H1 (cell line): ENCODE data around the gene NOS2. TPM values are rescaled to one million over a fixed set of nuclear protein-coding genes. Genes with fewer than 3 reads are reported as not detected.

Experiments
- CTCF ChIA-PET: fragments of 300-600 bp; sonication (Branson Sonifier 250); formaldehyde crosslinking; loops from one replicate; lab custom pipeline; 2021; ENCODE audit not compliant: partially characterized antibody; lab: Charles Lee
- POLR2A ChIA-PET: fragments of 300-600 bp; sonication (Branson Sonifier 250); formaldehyde crosslinking; loops from one replicate; lab custom pipeline; 2021; ENCODE audit warnings: inconsistent platforms; ENCODE audit not compliant: partially characterized antibody; lab: Charles Lee
- DNase-seq, 2 experiments: peaks; one replicate each; pipeline versions ENCODE4 v3.0.0 to v3.0.0-alpha.2; 2010 to 2022; ENCODE audit warnings: low spot score in 2 of 2, low read depth in 1 of 2, mixed read lengths in 1 of 2
- FAIRE-seq: peaks from 2 replicates; lab custom pipeline; 2011; peaks lifted over from hg19 to GRCh38; lab: Jason Lieb, UNC
- H2AFZ ChIP-seq: 2 replicates; pipeline ENCODE4 v1.8.1; 2012; ENCODE audit warnings: low read length, inconsistent platforms
- H2AK5ac ChIP-seq: 2 replicates; pipeline ENCODE4 v1.6.1; 2013; ENCODE audit warnings: low read depth, low read length
- H2BK120ac ChIP-seq: replicated peaks from 2 replicates; pipeline ENCODE3; 2013; ENCODE audit warnings: low read depth, low read length, inconsistent platforms
- H2BK12ac ChIP-seq: 2 replicates; pipeline ENCODE4 v1.6.1; 2013; ENCODE audit warnings: low read depth, low read length
- H2BK15ac ChIP-seq: 2 replicates; pipeline ENCODE4 v1.6.1; 2013; ENCODE audit warnings: low read length
- H2BK20ac ChIP-seq: 2 replicates; pipeline ENCODE4 v1.6.1; 2013; ENCODE audit warnings: low read length
- H2BK5ac ChIP-seq: 2 replicates; pipeline ENCODE4 v1.6.1; 2013; ENCODE audit warnings: low read depth, low read length
- H3K14ac ChIP-seq: 2 replicates; pipeline ENCODE4 v1.6.1; 2013; ENCODE audit warnings: inconsistent platforms; ENCODE audit not compliant: insufficient read length
- H3K18ac ChIP-seq: 2 replicates; pipeline ENCODE4 v1.6.1; 2013; ENCODE audit warnings: low read length; ENCODE audit errors: extremely low read depth
- H3K23ac ChIP-seq: 2 replicates; pipeline ENCODE4 v1.6.1; 2013; ENCODE audit warnings: inconsistent platforms; ENCODE audit not compliant: insufficient read length
- H3K23me2 ChIP-seq: 2 replicates; pipeline ENCODE4 v1.6.1; 2013; ENCODE audit warnings: low read depth, low read length
- H3K27ac ChIP-seq: 2 replicates; pipeline ENCODE4 v1.6.1; 2011; ENCODE audit warnings: low read depth, low read length, inconsistent platforms
- H3K27me3 ChIP-seq, 4 experiments: replicated peaks in 1 of 4; 1 replicate in 1 of 4; 2 replicates in 3 of 4; pipeline versions ENCODE4 v1.6.1 to v1.8.1; 2011 to 2013; ENCODE audit warnings: low read length in 3 of 4, mild to moderate bottlenecking in 3 of 4, inconsistent platforms in 2 of 4, mixed read lengths in 2 of 4, moderate library complexity in 1 of 4; ENCODE audit not compliant: control insufficient read depth in 3 of 4, insufficient read depth in 3 of 4; ENCODE audit errors: extremely low read depth in 1 of 4
- H3K36me3 ChIP-seq, 4 experiments: 2 replicates each; pipeline versions ENCODE4 v1.6.1 to v1.8.1; 2011 to 2013; ENCODE audit warnings: mild to moderate bottlenecking in 4 of 4, low read length in 3 of 4, moderate library complexity in 2 of 4, control low read depth in 1 of 4, inconsistent platforms in 1 of 4; ENCODE audit not compliant: insufficient read depth in 4 of 4, control insufficient read depth in 2 of 4
- H3K4ac ChIP-seq: replicated peaks from 2 replicates; pipeline ENCODE3; 2013; ENCODE audit warnings: low read length, low read depth, mixed read lengths, inconsistent platforms; ENCODE audit not compliant: insufficient read length
- H3K4me1 ChIP-seq, 4 experiments: replicated peaks in 1 of 4; 1 replicate in 1 of 4; 2 replicates in 3 of 4; pipeline versions ENCODE4 v1.6.1 to v1.8.1; 2011 to 2013; ENCODE audit warnings: low read length in 3 of 4, inconsistent platforms in 2 of 4, mixed read lengths in 1 of 4; ENCODE audit not compliant: insufficient read depth in 4 of 4, control insufficient read depth in 3 of 4
- H3K4me2 ChIP-seq, 2 experiments: 2 replicates each; pipeline versions ENCODE4 v1.6.1 to v1.8.1; 2011 to 2013; ENCODE audit warnings: low read depth in 2 of 2, low read length in 2 of 2, control low read depth in 1 of 2, inconsistent platforms in 1 of 2, mild to moderate bottlenecking in 1 of 2; ENCODE audit not compliant: insufficient read depth in 1 of 2
- H3K4me3 ChIP-seq, 4 experiments: fragments of 200-600, 300-600 bp in 1 of 4; sonication (generic), shearing (Covaris generic), sonication (Bioruptor Twin) in 1 of 4; 2 replicates each; pipeline versions ENCODE4 v1.5.1 to v1.8.1; 2011 to 2016; ENCODE audit warnings: low read length in 4 of 4, low read depth in 3 of 4, control low read depth in 2 of 4, inconsistent platforms in 2 of 4, mild to moderate bottlenecking in 2 of 4, mixed read lengths in 1 of 4, moderate library complexity in 1 of 4; ENCODE audit not compliant: insufficient read depth in 2 of 4; ENCODE audit errors: extremely low read depth in 1 of 4
- H3K56ac ChIP-seq: replicated peaks from 2 replicates; pipeline ENCODE3; 2013; ENCODE audit warnings: low read depth, mild to moderate bottlenecking, mixed read lengths, low read length, inconsistent platforms; ENCODE audit not compliant: insufficient read length
- H3K79me1 ChIP-seq: 2 replicates; pipeline ENCODE4 v1.6.1; 2013; ENCODE audit warnings: low read depth, low read length, control low read depth
- H3K79me2 ChIP-seq, 2 experiments: 2 replicates each; pipeline versions ENCODE4 v1.6.1 to v1.8.1; 2012 to 2013; ENCODE audit warnings: low read length in 2 of 2, mild to moderate bottlenecking in 2 of 2, inconsistent platforms in 1 of 2; ENCODE audit not compliant: insufficient read depth in 2 of 2, control insufficient read depth in 1 of 2
- H3K9ac ChIP-seq, 4 experiments: replicated peaks in 1 of 4; 1 replicate in 1 of 4; 2 replicates in 3 of 4; pipeline versions ENCODE4 v1.6.1 to v1.8.1; 2011 to 2013; ENCODE audit warnings: low read depth in 3 of 4, low read length in 3 of 4, control low read depth in 2 of 4, mild to moderate bottlenecking in 2 of 4, moderate library complexity in 2 of 4, inconsistent platforms in 1 of 4; ENCODE audit errors: extremely low read depth in 1 of 4
- H3K9me3 ChIP-seq, 2 experiments: 2 replicates each; pipeline versions ENCODE4 v1.6.1 to v1.8.1; 2012 to 2013; ENCODE audit warnings: mild to moderate bottlenecking in 2 of 2, moderate library complexity in 2 of 2, control low read depth in 1 of 2, inconsistent platforms in 1 of 2, low read depth in 1 of 2, low read length in 1 of 2, mixed read lengths in 1 of 2; ENCODE audit not compliant: insufficient read depth in 2 of 2
- H4K20me1 ChIP-seq, 2 experiments: replicated peaks in 1 of 2; 2 replicates each; pipeline versions ENCODE3 to v1.8.1; 2011 to 2013; ENCODE audit warnings: inconsistent platforms in 2 of 2, low read length in 2 of 2, mild to moderate bottlenecking in 1 of 2; ENCODE audit not compliant: insufficient read depth in 2 of 2, control insufficient read depth in 1 of 2
- H4K5ac ChIP-seq: 2 replicates; pipeline ENCODE4 v1.6.1; 2013; ENCODE audit warnings: low read length, low read depth, mixed read lengths, inconsistent platforms; ENCODE audit not compliant: insufficient read length
- H4K8ac ChIP-seq: 2 replicates; pipeline ENCODE4 v1.8.0; 2013; ENCODE audit warnings: mild to moderate bottlenecking, moderate library complexity, low read length, inconsistent platforms; ENCODE audit not compliant: insufficient read depth; ENCODE audit errors: extremely low read depth
- H4K91ac ChIP-seq: replicated peaks from 2 replicates; pipeline ENCODE3; 2013; ENCODE audit warnings: low read length, mixed read lengths, inconsistent platforms; ENCODE audit not compliant: insufficient read length
- BRCA1 ChIP-seq: IDR thresholded peaks from 2 replicates; pipeline ENCODE4 v1.6.1; 2012; ENCODE audit warnings: low read depth, low read length, improper control_type of control experiment
- CEBPB ChIP-seq: IDR thresholded peaks from 2 replicates; pipeline ENCODE4 v1.6.1; 2012; ENCODE audit warnings: low read depth, low read length
- EP300 ChIP-seq, 2 experiments: IDR thresholded peaks; 1 replicate in 1 of 2; 2 replicates in 1 of 2; pipeline ENCODE4 v1.6.1; 2011 to 2012; ENCODE audit warnings: low read depth in 2 of 2, low read length in 2 of 2, mild to moderate bottlenecking in 2 of 2, borderline replicate concordance in 1 of 2, inconsistent platforms in 1 of 2, moderate library complexity in 1 of 2
- GTF2F1 ChIP-seq: IDR thresholded peaks from 2 replicates; pipeline ENCODE4 v1.6.1; 2012; ENCODE audit warnings: low read depth, low read length, improper control_type of control experiment, borderline replicate concordance
- HDAC2 ChIP-seq, 2 experiments: fragments of 300-600 bp in 1 of 2; sonication (generic) in 1 of 2; IDR thresholded peaks; 2 replicates each; pipeline ENCODE4 v1.6.1; 2011 to 2012; ENCODE audit warnings: low read depth in 2 of 2, low read length in 2 of 2, mild to moderate bottlenecking in 2 of 2, moderate library complexity in 2 of 2, borderline replicate concordance in 1 of 2, inconsistent platforms in 1 of 2
- JUN ChIP-seq: IDR thresholded peaks from 2 replicates; pipeline ENCODE4 v1.6.1; 2011; ENCODE audit warnings: low read depth, mild to moderate bottlenecking, improper control_type of control experiment, low read length
- JUND ChIP-seq: IDR thresholded peaks from 2 replicates; pipeline ENCODE4 v1.6.1; 2011; ENCODE audit warnings: mild to moderate bottlenecking, improper control_type of control experiment, low read length
- KDM4A ChIP-seq: IDR thresholded peaks from one replicate; pipeline ENCODE4 v1.7.1; 2012; ENCODE audit warnings: low read depth, mild to moderate bottlenecking, moderate library complexity, low read length, inconsistent platforms; ENCODE audit not compliant: severe bottlenecking
- KDM5A ChIP-seq: fragments of 200-600 bp; IDR thresholded peaks from 2 replicates; pipeline ENCODE4 v1.7.1; 2012; ENCODE audit warnings: mild to moderate bottlenecking, low read length, inconsistent platforms, mixed read lengths
- MAFK ChIP-seq: IDR thresholded peaks from 2 replicates; pipeline ENCODE4 v1.6.1; 2012; ENCODE audit warnings: low read depth, mild to moderate bottlenecking, improper control_type of control experiment, low read length
- POU5F1 ChIP-seq: IDR thresholded peaks from 2 replicates; pipeline ENCODE4 v1.6.1; 2011; ENCODE audit warnings: low read depth, mild to moderate bottlenecking, low read length, moderate library complexity
- SP4 ChIP-seq: IDR thresholded peaks from 2 replicates; pipeline ENCODE4 v1.6.1; 2012; ENCODE audit warnings: low read length, inconsistent platforms
- ZNF274 ChIP-seq: IDR thresholded peaks from 2 replicates; pipeline ENCODE4 v1.7.0; 2012; ENCODE audit warnings: low read length, borderline replicate concordance; ENCODE audit errors: extremely low read depth
- polyA plus RNA-seq, 7 experiments: library from polyadenylated mRNA; depleted of rRNA in 3 of 7; stranded (reverse) in 5 of 7; unstranded in 2 of 7; fragments of >200 nt in 5 of 7; fragments of 200-250 nt in 2 of 7; gene quantifications; 1 replicate in 5 of 7; 2 replicates in 1 of 7; 4 replicates in 1 of 7; pipeline versions ENCODE4 v1.2.1 to v1.2.3, GENCODE V29; 2011 to 2013; ENCODE audit warnings: missing spikeins in 2 of 7, mixed read lengths in 2 of 7
- total RNA-seq: library from RNA; stranded (reverse); fragmentation: NEBNext Ultra II Directional; extraction: Animal tissue kit (Norgen Biotek cat#: 25700); gene quantifications from 2 replicates; pipeline ENCODE4 v1.2.1, GENCODE V29; 2021

NOS2 gene
- total and polyA plus RNA-seq, 2 of the 8 experiments (the other 6 are each of a cell fraction or from before 2014, with no cell fraction given): 1.0 to 1.9 TPM

DNA sequence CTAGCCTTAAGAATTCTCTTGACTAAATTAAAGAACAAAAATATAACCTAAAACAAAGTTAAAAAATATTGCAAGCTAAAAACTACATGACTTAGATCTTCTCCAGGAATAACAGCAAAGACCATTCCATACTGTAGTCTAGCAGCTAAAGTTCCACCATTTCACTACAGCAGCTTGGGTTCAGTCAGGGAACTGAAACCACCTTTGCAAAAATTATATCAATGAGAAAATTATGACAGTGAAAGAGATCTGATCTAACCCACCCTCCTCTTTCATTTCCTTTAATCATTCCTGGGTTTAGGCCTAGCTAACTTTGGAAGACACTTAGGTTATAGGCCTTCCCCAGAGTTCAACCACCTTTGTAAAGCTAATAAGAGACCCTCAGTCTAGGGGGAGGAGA lies 36.3 kb upstream of the NOS2 start:
- no peak for FAIRE-seq
- Histone ChIP-seq H2BK120ac (no peak overlapping the region), H3K9ac (no peak overlapping the region), H3K79me2 (no peaks in the 10 kb centered on the region), H3K18ac (no peak overlapping the region), H2AFZ (no peak overlapping the region), H4K20me1 (no peaks in the 10 kb centered on the region), H2AK5ac (no peak overlapping the region), H3K23me2 (no peaks in the 10 kb centered on the region; the same call in 1 of the 2 replicates), H3K4me2 (no peak overlapping the region), H3K56ac (no peak overlapping the region), H3K4me3 (no peak overlapping the region), H3K36me3 (no peaks in the 10 kb centered on the region), H2BK5ac (no peak overlapping the region), H2BK15ac (no peak overlapping the region), H3K4ac (no peak overlapping the region), H4K5ac (no peak overlapping the region), H2BK12ac (no peak overlapping the region), H3K79me1 (no peaks in the 10 kb centered on the region), H3K27ac (no peak overlapping the region), H3K27me3 (no peaks in the 10 kb centered on the region), H3K4me1 (no peaks in the 10 kb centered on the region), H4K91ac (no peak overlapping the region), H2BK20ac (no peak overlapping the region), H3K23ac (no peak overlapping the region), H3K9me3 (peaks cover 0 to 4% of the 10 kb centered on the region in 2 experiments; a peak in 2 of 4 replicates), H3K14ac (no peak overlapping the region), H4K8ac (no peak overlapping the region)
- ChIA-PET POLR2A (no interaction called here), CTCF (interaction anchor here (1.2 to 1.5 kb wide), 4 partner anchors 28 to 44 kb away, joined by 4 to 7 read pairs (median 5); no protein-coding TSS in a partner anchor)
- DNase-seq: no peak
- TF ChIP-seq CEBPB (no peak), KDM5A (no peak), KDM4A (no peak), GTF2F1 (no peak), EP300 (IDR thresholded peaks at IDR 0.05; ENCODE audit: borderline replicate concordance in 1 of 2, low read depth in 2 of 2, low read length in 2 of 2) (no peak), BRCA1 (no peak), ZNF274 (no peak), POU5F1 (no peak), HDAC2 (IDR thresholded peaks at IDR 0.05; ENCODE audit: borderline replicate concordance in 1 of 2, low read depth in 2 of 2, low read length in 2 of 2) (no peak), JUND (no peak), SP4 (no peak), MAFK (no peak), JUN (no peak)
